Activated gamma-delta T cell treated with Interleukin-2 at 50 U/mL for 16 hours (primary cell): ENCODE results near the gene GTF2A1L.
"Not testable (repeated sequence)": the region's sequence is repeated elsewhere in the genome, so short reads cannot be mapped to it uniquely, and the experiment has no call there.

Experiments used
- DNase-seq: peaks from one replicate; pipeline ENCODE4 v3.0.0-alpha.2; 2020

The GTF2A1L gene, protein sequence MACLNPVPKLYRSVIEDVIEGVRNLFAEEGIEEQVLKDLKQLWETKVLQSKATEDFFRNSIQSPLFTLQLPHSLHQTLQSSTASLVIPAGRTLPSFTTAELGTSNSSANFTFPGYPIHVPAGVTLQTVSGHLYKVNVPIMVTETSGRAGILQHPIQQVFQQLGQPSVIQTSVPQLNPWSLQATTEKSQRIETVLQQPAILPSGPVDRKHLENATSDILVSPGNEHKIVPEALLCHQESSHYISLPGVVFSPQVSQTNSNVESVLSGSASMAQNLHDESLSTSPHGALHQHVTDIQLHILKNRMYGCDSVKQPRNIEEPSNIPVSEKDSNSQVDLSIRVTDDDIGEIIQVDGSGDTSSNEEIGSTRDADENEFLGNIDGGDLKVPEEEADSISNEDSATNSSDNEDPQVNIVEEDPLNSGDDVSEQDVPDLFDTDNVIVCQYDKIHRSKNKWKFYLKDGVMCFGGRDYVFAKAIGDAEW

DNA sequence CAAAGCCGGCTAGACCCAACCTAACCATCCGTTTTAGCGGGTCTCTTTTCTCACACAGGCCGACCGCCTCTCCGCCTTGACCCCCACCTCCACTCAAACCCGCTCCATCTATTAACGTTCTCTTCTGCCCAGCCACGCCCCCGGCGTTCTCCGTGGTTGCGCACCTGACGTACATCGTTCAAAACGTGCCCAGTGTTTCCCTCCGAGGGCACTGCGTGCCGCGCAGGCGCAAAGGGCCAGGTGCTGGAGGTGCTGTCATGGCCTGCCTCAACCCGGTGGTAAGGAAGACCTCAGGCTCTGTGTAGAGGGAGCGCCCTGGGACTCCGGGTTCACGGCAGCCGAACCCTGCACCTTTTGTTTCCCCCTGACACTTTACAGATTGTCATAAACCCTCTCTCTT is at the start of gene GTF2A1L:
Gene GTF2A1L (plus strand): TSS at position 239 of the 400 bp plus-strand sequence. CDS start 19 bp downstream, at position 258.
- DNase-seq: no peak

DNA sequence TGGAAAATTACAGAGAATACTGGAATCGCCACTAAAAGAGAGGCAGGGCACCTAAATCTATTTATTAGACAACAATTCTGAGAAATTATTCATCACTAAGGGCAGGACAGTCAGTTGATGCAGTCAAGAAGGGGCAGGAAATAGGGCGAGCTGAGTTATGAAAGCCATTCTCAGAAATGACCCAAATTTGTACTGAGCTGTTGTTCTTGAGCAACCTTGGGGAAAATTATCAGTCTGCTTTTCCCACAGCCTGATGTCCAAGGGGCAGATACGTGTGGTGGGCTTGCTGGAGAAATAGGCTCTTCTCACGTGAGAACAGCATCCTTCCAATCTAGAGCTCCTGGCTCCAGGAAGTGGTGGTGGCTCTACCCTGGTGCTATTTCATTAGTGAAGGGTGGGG is 49.1 kb upstream of the GTF2A1L start:
- no peak for DNase-seq

DNA sequence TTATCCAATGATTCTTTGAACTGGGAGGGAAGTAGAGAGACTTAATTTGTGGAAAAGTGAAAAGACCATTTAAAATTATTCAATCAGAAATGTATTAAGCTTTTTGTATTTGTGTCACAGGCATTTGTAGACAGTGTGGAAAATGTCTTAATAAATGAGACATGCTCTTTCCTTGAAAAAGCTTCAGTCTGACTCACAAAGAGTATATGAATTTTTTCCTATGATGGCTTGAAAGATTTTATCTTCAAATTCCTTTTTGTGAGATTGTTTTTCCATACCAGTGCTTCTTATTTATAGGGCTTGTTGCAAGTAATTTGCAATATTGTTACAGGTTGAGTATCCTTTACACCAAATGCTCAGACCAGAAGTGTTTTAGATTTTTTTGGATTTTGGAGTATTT is 48.2 kb upstream of the GTF2A1L start:
- DNase-seq: no peak

DNA sequence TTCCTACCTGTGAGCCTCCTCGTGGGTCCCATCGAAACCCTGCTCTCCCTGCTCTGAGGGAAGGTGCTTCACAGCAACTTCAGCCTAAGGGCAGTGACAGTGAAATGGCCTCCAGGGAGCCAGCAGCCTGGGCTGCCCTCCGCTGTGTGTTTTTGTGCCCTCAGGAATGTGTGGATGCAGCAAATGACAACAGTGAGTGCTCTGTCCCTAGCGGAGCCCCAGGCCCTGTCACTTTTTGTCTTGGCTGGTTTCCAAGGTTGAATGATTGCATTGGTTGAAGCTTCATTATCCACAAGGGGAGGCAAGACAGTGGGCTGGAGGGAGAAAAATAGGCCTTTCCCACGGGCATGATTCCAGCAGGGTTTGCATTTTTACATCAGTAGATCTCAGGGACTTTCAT is 44.8 kb upstream of the GTF2A1L start:
- no peak for DNase-seq

DNA sequence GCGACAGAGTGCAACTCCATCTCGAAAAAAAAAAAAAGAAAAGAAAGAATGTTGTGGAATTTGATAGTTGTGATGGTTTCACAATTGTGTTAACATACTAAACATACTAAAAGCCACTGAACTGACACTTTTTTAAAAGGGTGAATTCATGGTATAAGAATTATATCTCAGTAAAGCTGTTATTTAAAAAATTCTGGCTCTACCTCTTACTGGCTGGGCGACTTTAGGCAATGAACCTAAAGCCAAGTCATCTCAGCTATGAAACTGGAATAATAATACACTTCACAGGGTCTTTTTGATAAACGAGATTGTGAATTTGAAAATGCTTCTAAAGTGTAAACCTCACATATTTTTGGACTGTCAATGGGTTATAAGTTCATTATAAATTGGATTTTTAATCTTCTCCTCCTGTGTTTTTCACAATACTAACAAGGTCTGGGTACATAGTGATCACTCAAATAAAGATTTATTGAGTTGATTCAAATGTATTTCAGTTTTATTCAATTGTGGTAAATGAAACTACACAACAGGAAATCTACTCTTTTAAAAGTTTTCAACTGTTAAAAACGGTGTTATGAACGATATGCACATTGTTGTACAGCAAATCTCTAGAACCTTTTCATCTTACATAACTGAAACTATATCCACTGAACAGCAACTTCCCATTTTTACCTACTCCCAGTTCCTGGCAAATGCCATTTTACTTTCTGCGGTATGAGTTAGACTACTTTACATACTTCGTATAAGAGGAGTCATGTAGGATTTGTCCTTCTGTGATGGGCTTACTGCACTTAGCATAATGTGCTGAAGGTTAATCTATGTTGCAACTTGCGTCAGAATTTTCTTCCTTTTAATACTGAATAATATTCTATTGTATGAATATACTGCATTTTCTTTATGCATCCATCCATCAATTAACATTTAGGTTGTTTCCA is 43.0 kb upstream of the GTF2A1L start:
- no peak for DNase-seq

DNA sequence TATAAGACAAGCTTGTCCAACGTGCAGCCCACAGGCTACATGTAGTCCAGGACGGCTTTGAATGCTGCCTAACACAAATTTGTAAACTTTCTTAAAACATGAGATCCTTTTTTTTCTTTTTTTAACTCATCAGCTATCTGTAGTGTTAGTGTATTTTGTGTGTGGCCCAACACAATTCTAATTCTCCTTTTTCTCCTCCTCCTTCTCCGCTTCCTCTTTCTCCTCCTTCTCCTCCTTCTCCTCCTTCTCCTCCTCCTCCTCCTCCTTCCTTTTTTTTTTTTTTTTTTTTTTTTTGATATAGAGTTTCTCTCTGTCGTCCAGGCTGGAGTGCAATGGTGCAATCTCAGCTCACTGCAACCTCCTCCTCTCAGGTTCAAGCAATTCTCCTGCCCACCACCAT is 39.3 kb upstream of the GTF2A1L start:
- no peak for DNase-seq

DNA sequence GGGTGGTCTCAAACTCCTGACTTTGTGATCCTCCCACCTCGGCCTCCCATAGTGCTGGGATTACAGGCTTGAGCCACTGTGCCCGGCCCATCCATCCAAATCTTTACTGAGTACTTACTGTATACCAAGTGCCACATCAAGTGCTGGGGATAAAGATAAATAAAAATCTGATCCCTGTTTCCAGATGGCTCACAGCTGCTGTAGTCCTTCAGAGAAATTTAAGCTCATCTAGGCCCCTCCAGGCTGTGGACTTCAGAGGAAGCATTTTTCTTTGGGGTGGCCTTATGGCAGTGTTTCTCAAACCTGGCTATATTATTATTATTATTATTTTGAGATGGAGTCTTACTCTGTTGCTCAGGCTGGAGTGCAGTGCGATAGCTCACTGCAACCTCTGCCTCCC is 33.7 kb upstream of the GTF2A1L start:
- no peak for DNase-seq

DNA sequence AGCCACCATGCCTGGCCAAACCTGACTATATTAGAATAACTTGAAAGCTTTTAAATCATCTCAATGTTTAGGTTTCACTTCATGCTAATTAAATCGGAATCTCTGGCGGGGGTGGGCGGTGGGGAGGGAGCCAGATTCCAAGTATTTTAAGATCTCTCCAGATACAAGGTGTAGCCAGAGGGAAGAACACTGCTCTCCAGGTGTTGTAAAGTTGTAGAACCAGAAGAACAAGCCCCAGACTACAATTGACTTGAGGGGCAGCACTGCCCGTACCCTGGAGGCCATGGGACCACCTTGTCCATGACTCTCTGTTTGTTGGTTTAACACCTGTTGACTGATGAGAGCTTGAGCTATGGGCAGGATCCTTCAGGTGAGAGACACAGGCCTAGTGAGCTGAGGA is 33.1 kb upstream of the GTF2A1L start:
- DNase-seq: no peak

DNA sequence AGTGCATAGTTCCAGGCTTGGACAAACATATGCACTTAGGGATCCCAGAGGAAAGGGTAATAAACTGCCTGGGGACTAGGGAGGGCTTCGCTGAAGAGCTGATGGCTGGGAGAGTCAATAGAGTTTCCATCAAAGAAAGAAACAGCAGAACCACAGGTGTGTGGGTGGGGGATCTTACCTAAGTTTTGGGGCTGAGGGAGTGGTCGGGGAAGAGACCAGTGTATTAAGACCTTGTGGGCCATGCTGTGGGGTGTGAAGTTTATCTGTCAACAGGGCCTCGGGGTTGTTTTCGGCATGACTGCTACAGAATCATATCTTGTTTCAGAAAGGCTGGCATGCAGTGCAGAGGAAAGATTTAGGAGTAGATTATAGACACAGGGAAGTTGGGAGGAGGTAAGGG is 31.2 kb upstream of the GTF2A1L start:
- no peak for DNase-seq

DNA sequence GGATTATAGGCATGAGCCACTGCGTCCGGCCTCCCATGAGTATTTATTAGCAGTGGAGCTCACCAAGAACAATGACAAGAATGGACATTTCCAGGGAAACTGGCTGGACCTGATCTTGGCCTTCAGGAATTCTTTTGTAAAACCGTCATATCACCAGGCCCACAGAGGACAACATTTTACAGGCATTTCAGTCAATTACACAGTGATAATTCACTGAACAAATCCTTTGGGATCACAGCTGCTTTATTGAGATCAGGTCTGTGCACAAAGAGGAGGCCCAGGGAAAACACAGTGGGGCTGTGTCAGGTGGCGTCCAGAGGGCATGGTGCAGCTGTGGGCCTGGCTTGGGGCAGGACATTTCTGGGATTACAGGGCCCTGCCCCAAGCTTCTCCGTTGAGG is 30.1 kb upstream of the GTF2A1L start:
- DNase-seq: no peak

DNA sequence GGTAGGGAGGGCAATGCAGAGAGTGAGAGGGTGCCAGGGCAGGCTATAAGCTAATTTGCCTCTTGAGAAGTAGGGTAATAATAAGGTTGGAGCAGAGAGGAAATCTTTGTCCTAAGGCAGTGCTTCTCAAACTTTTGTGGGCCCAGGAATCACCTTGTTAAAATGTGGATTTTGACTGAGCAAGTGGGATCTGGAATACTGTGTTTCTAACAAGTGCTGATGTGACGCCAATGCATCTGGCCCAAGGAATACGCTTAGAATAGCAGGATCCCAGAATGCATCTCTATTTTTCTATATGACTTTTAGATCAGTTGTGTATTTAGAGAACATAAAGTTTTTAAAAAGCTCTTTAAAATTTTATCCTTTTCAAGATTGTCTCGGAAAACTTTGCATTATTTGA is 29.7 kb upstream of the GTF2A1L start:
- no peak for DNase-seq

DNA sequence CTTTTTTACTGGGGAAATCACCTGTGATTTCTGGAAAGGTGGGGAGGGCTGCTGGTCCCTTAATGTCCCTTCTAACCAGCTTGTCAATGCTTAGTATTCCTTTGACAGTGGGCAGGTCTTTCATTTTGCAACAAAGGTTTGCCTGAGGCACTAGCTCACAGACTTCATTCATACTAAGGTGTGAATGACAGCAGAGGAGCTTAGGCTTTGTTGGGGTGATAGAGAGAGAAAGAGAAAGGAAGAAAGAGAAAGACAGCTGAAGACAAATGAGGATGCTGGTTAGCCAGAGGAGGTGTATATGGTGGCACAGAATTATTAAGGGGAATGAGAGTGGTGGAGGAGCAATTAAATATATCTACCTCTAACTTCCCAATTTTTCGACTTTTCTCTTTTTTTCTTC is 28.9 kb upstream of the GTF2A1L start:
- no peak for DNase-seq

DNA sequence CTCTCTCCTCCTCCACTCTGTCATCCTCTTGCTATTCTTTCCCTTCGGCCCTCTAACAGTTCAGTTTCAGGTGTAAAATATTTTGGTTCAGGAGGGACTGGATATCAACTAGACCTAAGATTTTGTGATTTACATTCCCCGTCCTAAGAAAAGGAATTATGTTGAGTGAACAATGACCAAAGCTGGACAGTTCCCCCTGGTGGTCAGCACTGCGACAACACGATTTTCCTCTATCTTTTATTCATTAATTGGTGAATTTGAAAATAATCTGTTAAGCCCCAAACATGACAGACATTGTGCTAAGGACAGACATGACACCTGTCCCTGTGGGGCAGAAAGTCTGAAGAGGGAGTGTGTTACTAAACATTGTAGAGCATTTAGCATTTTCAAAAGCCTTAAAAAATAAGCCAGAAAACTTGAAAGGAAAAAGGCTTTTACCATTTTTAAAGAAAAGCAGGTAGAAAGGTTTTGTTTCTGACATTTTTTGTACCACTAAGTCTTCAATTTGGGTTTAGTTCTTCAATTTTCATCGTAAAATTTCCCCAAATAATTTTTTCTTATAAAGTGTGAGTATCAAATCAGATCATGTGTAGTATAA is 28.4 kb upstream of the GTF2A1L start:
- DNase-seq: no peak

DNA sequence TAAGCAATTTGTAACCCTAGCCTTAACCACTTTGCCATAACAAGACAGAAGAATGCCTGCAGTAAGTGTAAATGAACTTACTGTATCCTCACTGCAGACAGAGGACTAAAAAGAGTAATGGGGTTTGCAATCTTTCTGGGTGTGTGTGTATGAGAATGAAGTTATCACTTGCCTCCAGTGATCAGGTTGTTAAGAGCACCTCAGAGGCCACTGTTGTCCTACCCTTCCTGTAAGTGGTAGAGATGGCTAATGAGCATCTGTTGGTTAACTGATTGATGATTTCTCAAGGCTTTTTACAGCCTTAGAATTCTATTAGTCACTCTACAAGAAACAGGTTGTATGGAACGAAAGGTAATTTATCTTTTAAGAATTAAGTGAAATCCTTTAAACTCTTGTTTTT is 27.6 kb upstream of the GTF2A1L start:
- DNase-seq: no peak

DNA sequence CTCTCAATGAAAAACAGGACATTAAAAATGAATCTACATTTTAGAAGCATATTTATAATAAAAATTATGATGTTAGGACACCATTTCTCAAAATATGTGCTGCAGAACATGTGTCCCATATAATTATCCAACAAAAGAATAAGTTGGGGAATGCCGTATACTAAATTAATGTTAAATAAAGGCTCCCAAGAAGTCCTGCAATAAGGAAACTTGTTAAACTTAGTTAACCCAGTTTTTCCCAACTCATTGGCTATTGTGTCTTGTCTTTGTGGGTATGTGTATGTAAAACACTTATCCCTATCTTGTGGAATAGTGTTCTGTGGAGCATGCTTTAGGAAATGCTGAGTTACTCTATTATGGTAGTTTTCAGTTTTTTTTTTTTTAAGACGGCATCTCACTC is 25.6 kb upstream of the GTF2A1L start:
- no peak for DNase-seq

DNA sequence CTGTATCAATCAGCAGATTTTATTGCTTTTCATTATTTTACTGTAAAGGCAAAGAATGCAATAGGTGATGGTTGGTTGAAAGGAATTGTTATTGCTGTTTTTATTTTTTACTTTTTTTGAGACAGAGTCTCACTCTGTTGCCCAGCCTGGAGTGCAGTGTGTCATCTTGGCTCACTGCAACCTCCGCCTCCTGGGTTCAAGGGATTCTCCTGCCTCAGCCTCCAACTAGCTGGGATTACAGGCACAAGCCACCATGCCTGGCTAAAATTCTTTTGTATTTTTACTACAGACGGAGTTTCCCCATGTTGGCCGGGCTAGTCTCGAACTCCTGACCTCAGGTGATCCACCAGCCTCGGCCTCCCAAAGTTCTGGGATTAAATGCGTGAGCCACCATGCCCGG is 20.9 kb upstream of the GTF2A1L start:
- DNase-seq: not testable (repeated sequence)

DNA sequence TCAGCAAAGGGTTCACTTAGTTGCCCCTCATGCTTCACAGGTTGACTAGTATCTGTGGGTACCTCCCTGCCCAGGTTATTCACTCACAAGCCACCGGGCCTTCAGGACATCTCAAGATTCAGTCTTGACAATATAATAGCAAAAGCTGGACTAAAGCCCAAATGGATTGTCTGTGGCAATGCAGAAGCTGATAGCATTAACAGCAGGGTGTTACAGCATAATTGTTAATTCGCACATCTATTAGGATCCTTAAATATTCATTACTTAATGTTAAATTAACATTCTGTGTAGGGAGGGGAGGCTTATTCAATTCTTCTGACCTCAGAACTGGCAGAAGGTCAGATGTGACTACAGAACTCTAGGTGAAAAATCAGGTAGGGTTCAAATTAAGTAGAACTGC is 20.2 kb upstream of the GTF2A1L start:
- DNase-seq: no peak

DNA sequence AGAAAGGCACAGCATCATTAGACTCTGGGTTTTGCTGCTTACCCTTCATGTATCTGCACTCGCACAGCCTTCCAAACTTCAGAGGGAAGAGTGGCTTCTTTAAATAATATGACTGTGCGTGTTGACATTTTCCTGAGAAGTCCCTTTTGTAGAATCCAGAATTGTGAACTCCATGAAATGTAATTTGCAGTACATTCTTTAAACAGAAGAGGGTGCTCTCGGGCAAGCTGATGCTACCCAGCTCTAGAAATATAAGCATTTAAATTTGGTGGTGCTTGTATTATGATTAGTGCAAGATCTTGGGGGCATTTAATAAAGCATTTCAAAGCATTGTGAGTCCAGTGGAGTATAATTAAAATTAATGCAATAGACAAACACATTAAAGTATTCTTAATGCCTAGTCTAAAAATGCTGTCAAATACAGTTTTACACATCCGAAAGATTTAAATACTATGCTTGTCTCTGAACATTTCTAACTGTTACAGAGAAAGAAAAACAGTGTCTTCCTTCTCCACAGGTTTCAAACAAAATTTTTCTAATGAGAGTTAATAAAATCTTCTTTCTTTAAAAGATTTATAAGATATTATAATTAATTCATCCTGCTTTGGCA is 17.3 kb upstream of the GTF2A1L start:
- no peak for DNase-seq

DNA sequence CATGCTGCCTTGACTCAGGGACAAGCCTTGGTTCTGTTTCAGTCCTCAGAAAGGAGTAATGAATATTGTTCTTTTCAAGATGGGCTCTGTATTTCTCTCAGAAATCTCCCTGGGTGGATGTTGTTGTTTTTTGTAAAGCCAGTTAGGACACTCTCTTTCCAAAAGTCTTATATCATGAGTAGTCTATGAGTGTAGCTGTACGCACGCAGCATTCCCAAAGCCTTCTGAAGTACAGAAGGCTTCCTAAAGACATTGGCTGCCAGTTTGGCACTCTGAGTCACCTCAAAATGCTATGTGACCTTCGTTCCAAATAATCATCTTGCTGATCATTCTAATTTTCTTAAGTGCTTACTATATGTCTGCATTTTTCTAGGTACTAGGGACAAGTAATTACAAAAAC is 16.7 kb upstream of the GTF2A1L start:
- no peak for DNase-seq

DNA sequence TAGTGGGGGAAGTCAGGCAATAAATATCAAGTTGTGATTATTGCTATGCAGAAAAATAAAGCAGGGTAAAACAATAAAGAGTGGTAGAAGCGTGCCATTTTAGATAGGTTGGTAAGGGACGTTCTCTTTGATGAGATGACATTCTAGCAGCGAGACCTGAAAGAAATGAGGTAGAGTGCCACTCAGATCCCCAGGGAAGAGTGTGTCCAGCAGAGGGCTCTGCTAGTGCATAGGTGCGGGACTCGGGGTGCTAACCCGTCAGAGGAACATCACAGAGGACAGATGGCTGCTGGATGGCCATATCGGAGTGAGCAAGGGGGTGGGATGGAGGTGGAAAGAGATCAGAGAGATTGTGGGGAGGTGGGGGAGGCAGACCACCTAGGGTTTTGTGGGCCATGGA is 16.3 kb upstream of the GTF2A1L start:
- no peak for DNase-seq

DNA sequence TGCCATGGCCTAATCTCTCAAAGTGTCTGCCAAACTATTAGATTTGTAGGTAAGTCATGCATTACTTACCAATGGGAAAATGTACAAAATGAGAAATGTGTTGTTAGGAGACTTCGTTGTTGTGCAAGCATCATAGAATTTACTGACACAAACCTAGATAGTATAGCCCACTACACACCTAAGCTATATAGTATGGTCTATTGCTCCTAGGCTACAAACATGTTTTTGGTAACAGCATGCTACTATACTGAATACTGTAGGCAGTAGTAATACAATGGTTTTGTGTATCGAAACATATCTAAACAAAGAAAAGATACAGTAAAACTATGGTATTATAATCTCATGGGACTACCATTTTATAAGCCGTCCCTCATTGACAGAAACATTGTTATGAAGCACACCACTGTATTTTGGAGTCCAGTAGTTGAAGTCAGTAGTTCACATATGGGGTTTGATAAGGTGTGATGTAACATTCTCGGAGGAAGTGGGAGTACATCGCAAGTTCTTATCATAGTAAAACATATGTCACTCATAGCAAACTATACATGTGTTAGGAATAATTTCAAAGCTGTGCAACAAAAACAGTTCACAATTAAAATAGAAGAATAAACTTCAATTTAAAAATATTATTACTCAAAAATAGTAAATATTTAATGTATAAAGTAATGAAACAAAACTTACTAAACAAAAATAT is 12.0 kb upstream of the GTF2A1L start:
- no peak for DNase-seq

DNA sequence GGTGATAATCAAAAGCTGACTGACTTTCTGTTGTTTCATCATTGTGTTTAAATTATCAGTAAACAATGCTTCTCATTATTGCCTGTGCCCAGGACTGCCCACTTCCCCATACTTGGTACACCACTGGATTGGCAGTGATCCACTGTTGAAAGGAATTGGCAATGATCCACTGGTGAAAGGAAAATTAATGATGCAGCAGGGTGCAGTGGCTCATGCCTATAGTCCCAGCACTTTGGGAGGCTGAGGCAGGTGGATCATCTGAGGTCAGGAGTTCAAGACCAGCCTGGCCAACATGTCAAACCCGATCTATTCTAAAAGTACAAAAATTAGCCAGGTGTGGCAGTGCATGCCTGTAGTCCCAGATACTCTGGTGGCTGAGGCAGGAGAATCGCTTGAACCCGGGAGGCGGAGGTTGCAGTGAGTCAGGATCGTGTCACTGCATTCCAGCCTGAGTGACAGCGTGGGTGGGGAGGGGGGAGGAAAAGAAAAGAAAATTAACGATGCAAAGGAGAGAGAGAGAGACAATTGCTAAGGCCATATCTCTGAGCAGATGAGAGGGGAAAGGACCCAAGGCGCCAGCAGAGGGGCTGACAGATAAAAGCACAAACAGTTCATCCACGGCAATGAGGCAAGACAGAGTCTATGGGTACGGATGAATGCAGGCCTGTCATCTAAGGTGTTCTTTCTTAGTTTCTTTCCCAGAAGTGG is 10.2 kb upstream of the GTF2A1L start:
- DNase-seq: no peak
